Measurements from ENCODE around the gene TUFM.

The TUFM gene

GRCh38 chr16:28879261-28879840 lies 33.2 kb upstream of the TUFM start:
- TF ChIP-seq CTCF (IDR thresholded peaks at IDR 0.05; ENCODE audit: extremely low read depth, insufficient read depth, missing control alignments), result no peak
- in situ Hi-C loops (cut with MboI; ENCODE audit: low pct_unique_long_range_greater_than_20kb, low sequenced_read_pairs, unreplicated experiment), result loop anchor here (10.0 kb wide), 1 partner anchor 65 kb away; no protein-coding TSS in a partner anchor
- DNase-seq (ENCODE audit: low spot score), result no peak

GRCh38 chr16:28878083-28878926 lies 32.2 kb upstream of the TUFM start, which contains the start of gene ATP2A1:
Gene ATP2A1 (plus strand): TSS chr16:28878488. CDS start chr16:28878672, 184 bp downstream.
- no peak for TF ChIP-seq CTCF (IDR thresholded peaks at IDR 0.05; ENCODE audit: extremely low read depth, insufficient read depth, missing control alignments)
- in situ Hi-C loops (cut with MboI; ENCODE audit: low pct_unique_long_range_greater_than_20kb, low sequenced_read_pairs, unreplicated experiment), result loop anchor here (10.0 kb wide), 1 partner anchor 66 kb away; no protein-coding TSS in a partner anchor
- no peak for DNase-seq (ENCODE audit: low spot score)

- DNase-seq (ENCODE audit: low spot score), result no peak
- no peak for TF ChIP-seq CTCF (IDR thresholded peaks at IDR 0.05; ENCODE audit: extremely low read depth, insufficient read depth, missing control alignments)
- in situ Hi-C loops (cut with MboI; ENCODE audit: low pct_unique_long_range_greater_than_20kb, low sequenced_read_pairs, unreplicated experiment), result loop anchor here (10.0 kb wide), 1 partner anchor 67 kb away; no protein-coding TSS in a partner anchor
Observed at GRCh38 chr16:28877655-28878000, 31.5 kb upstream of the TUFM start.

GRCh38 chr16:28876973-28877654 lies 31.0 kb upstream of the TUFM start:
- in situ Hi-C loops (cut with MboI; ENCODE audit: low pct_unique_long_range_greater_than_20kb, low sequenced_read_pairs, unreplicated experiment), result loop anchor here (10.0 kb wide), 1 partner anchor 68 kb away; no protein-coding TSS in a partner anchor
- no peak for DNase-seq (ENCODE audit: low spot score)
- no peak for TF ChIP-seq CTCF (IDR thresholded peaks at IDR 0.05; ENCODE audit: extremely low read depth, insufficient read depth, missing control alignments)

GRCh38 chr16:28876019-28876659 lies 30.0 kb upstream of the TUFM start:
- no peak for TF ChIP-seq CTCF (IDR thresholded peaks at IDR 0.05; ENCODE audit: extremely low read depth, insufficient read depth, missing control alignments)
- in situ Hi-C loops (cut with MboI; ENCODE audit: low pct_unique_long_range_greater_than_20kb, low sequenced_read_pairs, unreplicated experiment), result loop anchor here (10.0 kb wide), 1 partner anchor 69 kb away; no protein-coding TSS in a partner anchor
- no peak for DNase-seq (ENCODE audit: low spot score)
